ENCODE data around the gene KLK12. TPM values are rescaled to one million over a fixed set of nuclear protein-coding genes. Genes with fewer than 3 reads are reported as not detected.

KLK12 gene
- polyA plus RNA-seq, 3 donors from 2014 or later = not detected

DNA sequence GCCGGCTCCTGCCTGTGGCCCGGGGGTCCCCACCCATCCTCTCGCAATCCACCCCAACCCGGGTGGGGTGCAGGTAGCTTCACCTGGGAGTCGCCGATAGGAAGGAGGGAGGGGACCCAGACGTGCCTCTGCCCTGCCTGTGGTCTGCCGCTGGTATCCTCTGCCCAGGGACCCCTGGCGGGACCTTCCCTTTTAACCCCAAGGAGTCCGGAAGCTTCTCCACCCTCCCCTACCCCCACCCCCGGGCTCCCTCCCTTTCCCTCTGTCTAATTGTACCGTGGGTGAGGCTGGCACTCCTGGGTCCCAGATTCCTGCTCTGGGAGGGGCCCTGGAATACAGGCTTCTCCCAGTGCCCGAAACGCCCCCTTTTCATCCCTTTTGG, 15.3 kb downstream of the KLK12 start, which contains the start of gene KLK10:
Gene KLK10 (minus strand): TSS at position 166 of the 382 bp plus-strand sequence. CDS start 579 bp downstream, outside the sequence.
- Mint-ChIP-seq H3K4me1 (peaks cover 20 to 30% of the 10 kb centered on the region in 2 donors), H3K27me3 (ENCODE audit: low read depth in 3 of 3) (peaks cover 20 to 26% (median 22%) of the 10 kb centered on the region in 3 donors), H3K4me3 (peak within 1 kb of the TSS; percentile 75 to 91 (median 86)), H3K36me3 (peaks cover 0 to 4% (median 3%) of the 10 kb centered on the region in 3 donors), H3K27ac (no peak within 1 kb of the TSS), H3K9me3 (peaks cover 0 to 3% (median 0%) of the 10 kb centered on the region in 6 donors)
- no peak for DNase-seq

DNA sequence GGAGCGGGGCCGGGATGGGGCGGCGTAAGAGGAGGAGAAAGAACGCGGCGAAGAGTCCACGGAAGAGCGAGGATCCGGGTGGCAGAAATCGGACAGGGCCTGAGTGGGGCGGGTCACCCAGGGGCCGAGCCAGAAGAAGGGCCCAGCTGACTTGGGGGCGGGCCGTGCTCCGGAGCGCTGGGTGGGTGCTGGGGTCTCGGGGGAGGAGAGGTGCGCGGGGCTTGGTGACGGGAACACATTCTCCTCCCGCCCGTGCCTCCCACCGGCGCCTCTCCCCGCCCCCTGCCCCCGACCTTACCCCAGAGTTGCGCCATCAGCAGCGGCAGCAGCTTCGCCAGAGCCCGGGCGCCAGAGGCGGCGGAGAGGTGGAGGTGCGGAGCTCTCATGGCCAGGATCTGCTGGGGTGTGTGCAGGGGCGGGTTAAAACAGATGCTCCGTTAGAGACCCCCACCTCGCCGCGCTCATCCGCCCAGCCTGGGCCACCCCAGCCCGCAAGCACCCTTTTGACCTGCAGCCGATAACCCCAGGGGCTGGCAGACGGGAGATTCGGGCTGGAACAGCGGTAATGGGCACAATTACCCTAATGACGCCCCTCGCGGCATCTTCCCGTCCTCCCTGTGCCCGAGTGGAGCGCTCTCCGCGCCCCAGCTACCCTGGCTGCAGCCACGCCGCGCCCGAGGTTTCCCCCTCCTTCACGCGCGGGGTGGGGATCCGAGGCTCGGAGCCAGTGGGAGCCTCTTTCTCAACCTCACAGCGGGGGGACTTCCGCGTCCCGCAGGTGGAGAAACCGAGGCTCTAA, 15.9 kb downstream of the KLK12 start:
- H3K9me3 Mint-ChIP-seq = peaks cover 0 to 3% (median 0%) of the 10 kb centered on the region in 6 donors
- H3K27ac Mint-ChIP-seq = no peak overlapping the region
- H3K27me3 Mint-ChIP-seq (ENCODE audit: low read depth in 3 of 3) = peaks cover 19 to 26% (median 20%) of the 10 kb centered on the region in 3 donors
- H3K36me3 Mint-ChIP-seq = peaks cover 0 to 4% (median 3%) of the 10 kb centered on the region in 3 donors
- DNase-seq = no peak
- peak overlapping the region; percentile 75 to 91 (median 86) for H3K4me3 Mint-ChIP-seq
- peaks cover 20 to 30% of the 10 kb centered on the region in 2 donors for H3K4me1 Mint-ChIP-seq

DNA sequence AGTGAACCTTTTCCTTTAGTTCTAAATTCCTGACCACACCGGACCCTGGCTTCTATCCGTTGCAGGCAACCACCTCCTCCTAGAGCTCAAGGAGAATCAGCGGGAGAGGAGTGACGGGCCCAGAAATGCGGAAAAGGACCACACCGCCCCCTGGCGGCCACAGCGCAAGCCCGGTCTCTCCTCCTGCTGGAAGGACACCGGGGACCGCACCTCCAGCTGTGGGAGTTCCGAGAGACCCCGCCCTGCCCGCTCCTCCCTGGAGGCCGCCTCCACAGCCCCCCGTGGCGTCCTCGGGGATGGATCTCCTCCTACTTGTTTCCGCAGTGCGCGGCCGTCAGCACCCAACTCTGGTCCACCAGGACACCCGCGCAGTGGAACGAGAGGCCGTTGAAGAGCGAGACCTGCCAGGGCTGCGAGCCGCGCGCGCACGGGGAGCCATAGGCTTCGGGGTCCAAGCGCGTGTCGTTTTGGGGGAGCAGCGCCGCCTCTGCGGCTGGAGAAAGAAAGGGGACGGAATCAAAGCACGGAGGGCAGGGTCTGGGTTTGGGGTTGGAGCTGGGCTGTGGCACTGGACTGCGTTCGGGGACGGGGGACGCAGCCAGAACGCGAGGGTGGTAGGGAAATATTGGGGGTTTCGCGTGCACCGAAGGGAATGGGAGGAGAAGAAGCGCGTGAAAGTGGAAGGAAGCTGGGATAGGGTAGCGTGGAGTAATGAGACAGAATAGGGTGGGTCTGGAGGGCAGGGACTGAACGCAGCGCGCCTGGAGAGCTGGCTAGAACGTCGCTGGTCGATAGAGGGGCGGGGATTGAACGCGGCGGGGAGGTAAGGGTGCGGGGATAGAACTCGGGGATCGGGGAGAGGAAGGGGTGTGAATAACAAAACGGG, 17.8 kb downstream of the KLK12 start:
- Mint-ChIP-seq H3K9me3 (peaks cover 0 to 1% (median 0%) of the 10 kb centered on the region in 6 donors), H3K27ac (no peak overlapping the region), H3K4me1 (peaks cover 20 to 30% of the 10 kb centered on the region in 2 donors), H3K4me3 (peak overlapping the region in 4 of 5 donors; percentile 52 to 73 (median 60)), H3K36me3 (peaks cover 0 to 4% (median 3%) of the 10 kb centered on the region in 3 donors), H3K27me3 (ENCODE audit: low read depth in 3 of 3) (peaks cover 18 to 25% (median 24%) of the 10 kb centered on the region in 3 donors)
- DNase-seq = peak in 2 of 3 donors; percentile 36 to 37

DNA sequence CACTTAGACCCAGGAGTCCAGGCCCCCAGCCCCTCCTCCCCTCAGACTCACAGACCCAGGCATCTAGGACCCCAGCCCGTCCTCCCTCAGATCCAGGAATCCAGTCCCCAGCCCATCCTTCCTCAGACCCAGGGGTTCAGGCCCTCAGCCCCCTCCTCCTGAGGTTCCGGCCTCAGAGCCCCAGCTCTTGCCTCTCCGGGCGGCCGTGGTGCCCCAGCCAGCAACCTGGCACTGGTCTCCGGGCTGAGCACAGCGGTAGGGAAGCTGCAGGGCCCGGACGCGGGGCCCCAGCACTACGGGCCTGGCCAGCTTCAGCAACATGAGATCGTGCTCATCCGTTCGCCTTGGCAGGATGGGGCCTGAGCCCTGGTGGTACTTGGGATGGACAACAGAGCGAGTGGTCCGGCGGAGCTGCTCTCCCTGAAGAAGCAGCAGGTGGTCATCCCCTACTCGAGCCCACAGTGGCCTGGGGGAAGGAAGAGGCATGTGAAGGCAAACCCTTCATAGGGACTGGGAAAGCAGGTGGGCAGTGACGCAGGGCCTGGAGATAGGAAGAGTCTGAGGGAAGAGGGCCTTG, 19.0 kb downstream of the KLK12 start:
- no peak for DNase-seq
- Mint-ChIP-seq H3K27me3 (ENCODE audit: low read depth in 3 of 3) (peaks cover 18 to 25% (median 22%) of the 10 kb centered on the region in 3 donors), H3K36me3 (peaks cover 0 to 4% (median 3%) of the 10 kb centered on the region in 3 donors), H3K4me3 (peak overlapping the region in 1 of 5 donors; percentile 57), H3K27ac (no peak overlapping the region), H3K4me1 (peaks cover 17 to 30% of the 10 kb centered on the region in 2 donors), H3K9me3 (peaks cover 0 to 1% (median 0%) of the 10 kb centered on the region in 6 donors)

DNA sequence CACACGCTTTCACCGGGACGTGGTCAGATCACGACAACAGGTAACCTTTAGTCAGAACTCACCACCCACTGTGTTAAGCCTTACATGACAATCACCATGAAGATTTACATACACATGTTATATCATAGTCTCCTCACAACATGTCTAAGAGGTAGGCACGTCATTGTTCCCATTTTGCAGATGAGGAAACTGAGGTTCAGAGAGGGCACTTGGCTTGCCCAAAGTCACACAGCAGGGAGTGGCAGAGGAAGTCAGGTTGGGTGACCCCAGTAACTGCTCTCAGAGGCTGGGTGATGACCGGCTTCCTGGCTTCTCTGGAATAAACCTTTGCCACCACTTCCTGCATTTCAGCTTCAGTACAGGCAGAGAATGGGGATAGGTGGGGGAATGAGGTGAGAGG, 20.6 kb downstream of the KLK12 start:
- no peak overlapping the region for H3K27ac Mint-ChIP-seq
- H3K27me3 Mint-ChIP-seq (ENCODE audit: low read depth in 3 of 3) = peaks cover 18 to 22% (median 20%) of the 10 kb centered on the region in 3 donors
- peaks cover 14 to 24% of the 10 kb centered on the region in 2 donors for H3K4me1 Mint-ChIP-seq
- DNase-seq = no peak
- peaks cover 0 to 3% (median 0%) of the 10 kb centered on the region in 6 donors for H3K9me3 Mint-ChIP-seq
- H3K36me3 Mint-ChIP-seq = peaks cover 0 to 4% (median 3%) of the 10 kb centered on the region in 3 donors
- H3K4me3 Mint-ChIP-seq = no peak overlapping the region

DNA sequence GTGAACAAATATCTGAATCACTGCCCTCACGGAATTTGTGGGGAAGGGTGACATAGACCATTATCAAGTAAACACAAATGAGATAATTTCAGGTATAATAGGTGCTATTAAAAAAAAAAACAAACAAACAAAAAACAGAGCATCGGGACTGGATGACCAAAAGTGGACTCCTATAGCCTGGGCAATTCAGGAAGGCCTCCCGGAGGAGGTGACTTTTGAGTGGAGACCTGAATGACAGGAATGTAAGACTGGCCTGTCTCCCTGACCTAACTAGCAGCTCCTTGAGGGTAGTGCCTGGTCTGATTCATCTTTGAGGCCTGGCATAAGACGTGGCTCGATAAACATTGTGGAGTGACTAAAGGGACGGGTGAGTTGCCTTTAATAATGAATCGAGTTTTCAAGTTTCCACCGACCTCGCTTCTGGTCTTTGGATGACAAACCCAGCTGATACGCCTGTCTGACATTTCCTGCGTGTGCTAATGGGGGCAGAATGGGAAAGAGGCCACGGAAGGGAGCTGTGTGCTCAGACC, 22.1 kb downstream of the KLK12 start:
- no peak for DNase-seq
- peaks cover 0 to 1% (median 0%) of the 10 kb centered on the region in 6 donors for H3K9me3 Mint-ChIP-seq
- H3K4me3 Mint-ChIP-seq = no peak overlapping the region
- H3K36me3 Mint-ChIP-seq = no peaks in the 10 kb centered on the region
- H3K4me1 Mint-ChIP-seq = peaks cover 7 to 13% of the 10 kb centered on the region in 2 donors
- H3K27ac Mint-ChIP-seq = no peak overlapping the region
- H3K27me3 Mint-ChIP-seq (ENCODE audit: low read depth in 3 of 3) = peaks cover 12 to 18% (median 18%) of the 10 kb centered on the region in 3 donors

DNA sequence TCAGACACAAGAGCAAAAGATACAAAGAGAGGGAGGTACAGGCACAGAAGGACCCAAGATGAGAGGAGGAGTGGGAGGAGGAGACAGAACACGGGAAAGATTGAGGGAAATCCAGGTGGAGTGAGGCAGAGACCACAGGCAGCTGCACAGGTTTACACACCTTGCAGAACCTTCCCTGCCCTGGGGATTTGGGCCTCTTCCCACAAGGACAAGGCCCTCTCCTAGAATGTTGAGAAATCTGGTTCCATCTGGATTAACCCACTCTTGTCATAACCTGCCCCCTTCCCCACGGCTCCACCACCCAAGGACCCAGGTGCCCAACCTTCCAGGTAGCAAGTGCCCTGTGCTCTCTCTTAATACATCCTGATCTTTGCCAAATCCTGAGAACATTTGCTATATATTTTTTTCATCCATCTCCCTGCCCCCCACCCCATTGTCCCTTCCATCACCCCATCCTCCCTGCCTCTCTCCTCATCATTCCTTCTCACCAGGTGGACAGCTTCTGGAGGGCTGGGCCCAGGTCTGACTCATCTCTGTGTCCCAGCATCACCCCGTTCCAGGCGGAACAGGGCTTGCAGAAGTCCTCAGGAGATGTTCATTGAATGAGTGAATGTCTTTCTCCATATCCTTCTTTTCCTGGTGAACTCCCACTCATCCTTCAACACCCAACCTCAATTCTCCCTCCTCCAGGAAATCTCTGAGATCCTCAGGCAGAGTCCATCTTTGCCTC, 24.6 kb downstream of the KLK12 start:
- H3K27me3 Mint-ChIP-seq (ENCODE audit: low read depth in 3 of 3) = peaks cover 1 to 13% (median 7%) of the 10 kb centered on the region in 3 donors

DNA sequence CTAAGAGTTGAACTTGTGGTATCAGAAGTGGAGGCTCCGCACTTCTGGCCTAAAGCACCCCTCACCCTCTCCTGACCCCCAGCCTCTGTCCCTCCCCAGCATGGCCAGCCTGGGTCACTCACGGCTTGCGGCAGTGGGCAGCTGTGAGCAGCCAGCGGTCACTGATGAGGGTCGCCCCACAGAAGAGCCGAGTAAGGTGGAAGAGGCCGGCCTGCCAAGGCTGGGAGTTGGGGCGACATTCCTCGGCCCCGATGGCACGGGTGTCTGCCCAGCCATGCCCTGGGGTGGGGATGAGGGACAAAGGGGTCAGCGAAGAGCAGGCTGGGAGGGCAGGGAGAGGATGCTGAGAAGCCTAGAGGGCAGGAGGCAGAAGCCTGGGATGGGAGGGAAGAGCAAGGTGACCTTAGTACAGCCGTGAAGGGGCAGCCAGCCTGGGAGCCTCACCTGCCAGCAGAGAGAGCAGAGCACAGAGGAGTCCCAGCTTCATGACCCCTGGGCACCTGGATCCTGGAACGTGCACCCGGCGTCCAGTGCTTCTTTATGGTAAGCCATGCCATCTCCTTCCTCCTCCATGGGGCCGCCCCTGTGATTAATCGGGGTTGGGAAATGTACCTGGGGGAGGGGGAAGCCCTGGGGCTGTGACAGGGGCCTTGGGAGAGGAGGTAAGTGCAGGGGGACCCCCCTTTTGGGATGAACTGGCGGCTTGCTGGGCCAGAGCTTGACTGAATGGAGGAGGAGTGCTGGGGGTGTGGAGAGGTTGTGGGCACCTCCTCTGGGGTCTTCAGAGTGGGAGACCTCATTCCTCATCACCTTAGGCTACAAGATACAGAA, 25.5 kb downstream of the KLK12 start:
- H3K36me3 Mint-ChIP-seq = no peaks in the 10 kb centered on the region
- H3K9me3 Mint-ChIP-seq = peaks cover 0 to 1% (median 0%) of the 10 kb centered on the region in 6 donors
- peaks cover 1 to 14% (median 7%) of the 10 kb centered on the region in 3 donors for H3K27me3 Mint-ChIP-seq (ENCODE audit: low read depth in 3 of 3)
- H3K27ac Mint-ChIP-seq = no peak overlapping the region
- H3K4me1 Mint-ChIP-seq = no peaks in the 10 kb centered on the region
- DNase-seq = no peak
- H3K4me3 Mint-ChIP-seq = no peak overlapping the region

More for the DNA sequence above, 24.6 kb downstream of the KLK12 start:
- Mint-ChIP-seq H3K4me1 (no peaks in the 10 kb centered on the region), H3K9me3 (peaks cover 0 to 1% (median 0%) of the 10 kb centered on the region in 6 donors), H3K36me3 (no peaks in the 10 kb centered on the region), H3K4me3 (no peak overlapping the region), H3K27ac (no peak overlapping the region)
- no peak for DNase-seq

DNA sequence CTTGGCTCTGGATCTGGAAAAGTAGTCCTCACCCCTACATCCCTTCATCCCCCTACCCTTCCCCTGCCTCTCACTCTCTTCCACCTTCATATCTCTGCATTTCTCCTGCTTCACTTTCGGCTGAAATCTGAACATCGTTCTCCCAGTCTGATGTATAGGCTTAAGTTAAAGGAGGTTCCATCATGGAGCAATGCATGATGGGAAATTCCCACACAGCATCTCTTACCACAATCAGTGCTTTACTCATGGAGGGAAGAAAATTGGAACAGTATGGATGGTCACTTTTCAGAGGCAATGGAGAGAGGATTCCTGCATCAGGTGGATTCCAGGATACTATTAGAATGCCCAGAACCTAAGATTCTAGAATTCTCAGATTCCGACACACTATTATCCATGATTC, 27.3 kb downstream of the KLK12 start:
- no peak overlapping the region for H3K4me3 Mint-ChIP-seq
- no peak overlapping the region for H3K27ac Mint-ChIP-seq
- H3K9me3 Mint-ChIP-seq = peaks cover 0 to 1% (median 0%) of the 10 kb centered on the region in 6 donors
- DNase-seq = no peak
- H3K36me3 Mint-ChIP-seq = no peaks in the 10 kb centered on the region
- H3K27me3 Mint-ChIP-seq (ENCODE audit: low read depth in 3 of 3) = peaks cover 2 to 14% (median 6%) of the 10 kb centered on the region in 3 donors
- no peaks in the 10 kb centered on the region for H3K4me1 Mint-ChIP-seq

DNA sequence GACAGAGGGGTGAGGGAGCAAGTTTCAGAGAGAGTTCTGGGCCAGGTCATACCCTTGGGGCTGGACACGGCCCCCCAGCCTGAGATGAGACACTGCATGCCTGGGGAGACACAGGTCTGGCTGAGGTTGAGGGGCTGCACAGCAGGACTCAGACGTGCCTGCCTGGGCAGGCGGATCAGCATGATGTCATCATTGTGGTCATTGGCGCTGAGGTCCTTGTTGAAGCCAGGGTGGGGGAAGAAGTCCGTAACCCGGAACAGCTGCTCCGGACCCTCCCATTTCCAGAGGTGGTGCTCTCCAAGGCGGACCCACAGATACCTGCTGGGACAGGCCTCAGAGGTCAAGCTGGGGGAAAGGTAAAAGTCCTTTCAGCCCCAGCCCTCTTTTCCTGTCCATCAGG, 28.4 kb downstream of the KLK12 start:
- Mint-ChIP-seq H3K36me3 (no peaks in the 10 kb centered on the region), H3K4me1 (no peaks in the 10 kb centered on the region), H3K4me3 (no peak overlapping the region), H3K9me3 (peaks cover 0 to 4% (median 0%) of the 10 kb centered on the region in 6 donors), H3K27ac (no peak overlapping the region), H3K27me3 (ENCODE audit: low read depth in 3 of 3) (peaks cover 2 to 14% (median 11%) of the 10 kb centered on the region in 3 donors)
- no peak for DNase-seq

DNA sequence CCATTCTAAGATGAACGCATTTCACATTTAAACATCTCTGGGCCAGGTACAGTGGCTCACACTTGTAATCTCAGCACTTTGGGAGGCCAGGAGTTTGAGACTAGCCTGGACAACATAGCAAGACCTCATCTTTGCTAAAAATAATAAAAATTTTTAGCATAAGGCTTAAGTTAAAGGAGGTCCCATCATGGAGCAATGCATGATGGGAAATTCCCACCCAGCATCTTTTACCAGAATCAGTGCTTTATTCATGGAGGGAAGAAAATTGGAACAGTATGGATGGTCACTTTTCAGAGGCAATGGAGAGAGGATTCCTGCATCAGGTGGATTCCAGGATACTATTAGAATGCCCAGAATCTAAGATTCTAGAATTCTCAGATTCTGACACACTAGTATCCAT, 29.6 kb downstream of the KLK12 start:
- H3K27me3 Mint-ChIP-seq (ENCODE audit: low read depth in 3 of 3) = peaks cover 2 to 16% (median 13%) of the 10 kb centered on the region in 3 donors
- no peak overlapping the region for H3K27ac Mint-ChIP-seq
- H3K9me3 Mint-ChIP-seq = peaks cover 0 to 4% (median 0%) of the 10 kb centered on the region in 6 donors
- H3K4me1 Mint-ChIP-seq = no peaks in the 10 kb centered on the region
- no peak for DNase-seq
- H3K4me3 Mint-ChIP-seq = no peak overlapping the region
- no peaks in the 10 kb centered on the region for H3K36me3 Mint-ChIP-seq

DNA sequence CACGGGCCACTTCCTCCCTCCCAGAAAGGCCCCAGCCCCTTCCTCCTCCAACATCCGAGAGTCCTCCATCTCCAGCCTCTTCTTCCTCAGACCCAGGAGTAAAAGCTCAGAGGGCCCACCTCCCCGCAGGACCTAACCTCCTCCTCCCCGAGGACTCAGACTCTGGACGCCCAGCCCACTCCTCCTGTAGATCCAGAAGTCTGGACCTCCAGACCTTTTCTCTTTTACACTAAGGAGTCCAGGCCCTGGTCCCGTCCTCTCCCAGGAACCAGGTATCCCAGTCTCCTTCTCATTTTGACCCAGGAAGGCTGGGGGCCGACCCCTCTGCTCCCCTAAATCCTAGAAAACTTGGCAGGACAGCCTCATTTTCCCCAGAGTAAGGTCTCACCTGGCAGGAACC, 31.5 kb downstream of the KLK12 start:
- Mint-ChIP-seq H3K36me3 (no peaks in the 10 kb centered on the region), H3K27me3 (ENCODE audit: low read depth in 3 of 3) (peaks cover 3 to 18% (median 10%) of the 10 kb centered on the region in 3 donors), H3K27ac (no peak overlapping the region), H3K4me3 (no peak overlapping the region), H3K4me1 (no peaks in the 10 kb centered on the region), H3K9me3 (peaks cover 0 to 2% (median 0%) of the 10 kb centered on the region in 6 donors)
- DNase-seq = no peak
